GM19023 (cell line): ENCODE measurements around the gene ALKBH4.
"Not testable (repeated sequence)": the region's sequence is repeated elsewhere in the genome, so short reads cannot be mapped to it uniquely, and the experiment has no call there.

Experiments
- ATAC-seq: cut with Tn5 transposase; IDR thresholded peaks from one replicate; pipeline ENCODE4 v1.9.1; 2021; ENCODE audit warnings: mild to moderate bottlenecking, moderate library complexity; ENCODE audit not compliant: unreplicated experiment

The ALKBH4 gene

DNA sequence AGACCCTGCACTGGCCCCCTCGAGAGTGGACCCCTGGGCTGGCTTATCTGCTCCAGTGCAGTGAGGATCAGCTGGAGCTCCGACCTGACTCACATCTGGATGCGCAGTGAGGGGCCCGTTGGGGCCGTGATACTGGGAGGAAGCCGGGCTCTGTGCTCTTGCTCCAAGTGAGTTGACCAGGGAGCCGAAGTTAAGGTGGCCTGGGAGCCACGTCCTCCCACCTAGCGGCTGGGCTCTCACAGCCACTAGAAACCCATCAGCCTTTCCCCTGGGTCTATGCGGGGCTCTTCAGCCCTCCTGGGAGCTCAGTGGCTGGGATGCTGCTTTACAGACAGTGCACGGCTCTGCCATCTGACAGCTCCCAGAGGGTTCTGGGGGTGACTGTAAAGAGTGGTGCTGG, 9.1 kb downstream of the ALKBH4 start:
- no peak for ATAC-seq

DNA sequence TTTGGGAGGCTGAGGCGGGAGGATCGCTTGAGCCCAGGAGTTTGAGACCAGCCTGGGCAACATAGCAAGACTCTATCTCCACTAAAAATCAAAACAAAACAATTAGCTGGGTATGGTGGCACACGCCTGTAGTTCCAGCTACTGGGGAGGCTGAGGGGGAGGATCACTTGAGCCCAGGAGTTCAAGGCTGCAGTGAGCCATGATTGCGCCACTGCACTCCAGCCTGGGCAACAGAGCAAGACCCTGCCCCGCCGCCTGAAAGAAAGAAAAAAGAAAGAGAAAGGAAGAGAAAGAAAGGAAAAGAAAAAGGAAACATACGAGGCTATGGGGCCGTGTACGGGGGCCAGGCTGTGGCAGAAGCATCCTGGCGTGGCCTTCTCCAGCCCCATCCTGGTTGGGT, 9.7 kb downstream of the ALKBH4 start:
- ATAC-seq = not testable (repeated sequence)

DNA sequence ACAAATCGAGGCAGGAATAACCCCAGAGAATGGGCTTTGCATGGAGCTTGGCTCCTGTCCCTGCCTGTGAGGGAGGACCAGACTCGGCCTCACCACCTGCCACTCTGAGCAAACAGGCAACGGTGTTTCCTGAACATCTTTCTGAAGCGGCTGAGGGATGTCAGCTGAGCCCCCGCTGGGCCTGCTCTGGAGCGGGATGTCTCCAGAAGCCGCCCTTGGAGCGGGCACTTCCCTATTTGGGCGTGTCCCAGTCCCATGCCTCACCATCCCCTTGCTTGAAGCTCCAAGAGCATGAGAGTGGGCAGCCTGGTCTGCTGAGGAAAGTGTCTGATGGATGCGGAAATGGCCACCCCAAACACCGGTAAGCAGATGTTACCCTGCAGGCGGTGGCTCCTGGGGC, 10.2 kb downstream of the ALKBH4 start:
- no peak for ATAC-seq

DNA sequence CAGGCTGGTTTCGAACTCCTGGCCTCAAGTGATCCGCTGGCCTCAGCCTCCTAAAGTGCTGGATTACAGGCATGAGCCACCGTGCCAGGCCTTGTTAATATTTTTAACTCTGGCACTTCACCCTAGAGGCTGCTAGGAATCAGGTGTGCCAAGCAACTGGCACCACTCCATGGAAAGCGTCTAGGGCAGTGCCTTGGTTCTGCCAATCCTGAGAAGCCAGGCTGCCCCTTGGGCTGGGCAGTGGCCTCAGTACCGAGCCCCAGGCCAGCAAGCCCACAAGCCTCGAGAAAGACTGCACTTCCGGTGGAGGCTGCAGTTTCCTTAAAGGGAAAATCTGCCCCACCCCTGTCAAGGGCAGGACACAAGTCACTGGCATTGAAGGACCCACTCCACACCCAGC, 11.3 kb downstream of the ALKBH4 start:
- ATAC-seq = no peak

DNA sequence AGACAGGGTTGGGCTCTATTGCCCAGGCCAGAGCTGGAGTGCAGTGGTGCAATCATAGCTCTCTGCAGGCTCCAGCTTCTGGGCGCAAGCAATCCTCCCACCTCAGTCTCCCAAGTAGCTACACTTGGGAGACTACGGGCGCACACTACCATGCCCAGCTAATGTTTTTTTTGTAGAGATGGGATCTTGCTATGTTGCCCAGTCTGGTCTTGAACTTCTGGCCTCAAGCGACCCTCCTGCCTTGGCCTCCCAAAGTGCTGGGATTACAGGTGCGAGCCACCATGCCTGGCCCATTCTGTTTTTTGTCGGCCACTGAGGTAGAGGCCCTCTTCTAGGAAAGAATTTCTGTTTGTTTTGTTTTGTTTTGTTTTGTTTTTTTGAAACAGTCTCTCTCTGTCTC, 12.2 kb downstream of the ALKBH4 start:
- ATAC-seq = no peak

DNA sequence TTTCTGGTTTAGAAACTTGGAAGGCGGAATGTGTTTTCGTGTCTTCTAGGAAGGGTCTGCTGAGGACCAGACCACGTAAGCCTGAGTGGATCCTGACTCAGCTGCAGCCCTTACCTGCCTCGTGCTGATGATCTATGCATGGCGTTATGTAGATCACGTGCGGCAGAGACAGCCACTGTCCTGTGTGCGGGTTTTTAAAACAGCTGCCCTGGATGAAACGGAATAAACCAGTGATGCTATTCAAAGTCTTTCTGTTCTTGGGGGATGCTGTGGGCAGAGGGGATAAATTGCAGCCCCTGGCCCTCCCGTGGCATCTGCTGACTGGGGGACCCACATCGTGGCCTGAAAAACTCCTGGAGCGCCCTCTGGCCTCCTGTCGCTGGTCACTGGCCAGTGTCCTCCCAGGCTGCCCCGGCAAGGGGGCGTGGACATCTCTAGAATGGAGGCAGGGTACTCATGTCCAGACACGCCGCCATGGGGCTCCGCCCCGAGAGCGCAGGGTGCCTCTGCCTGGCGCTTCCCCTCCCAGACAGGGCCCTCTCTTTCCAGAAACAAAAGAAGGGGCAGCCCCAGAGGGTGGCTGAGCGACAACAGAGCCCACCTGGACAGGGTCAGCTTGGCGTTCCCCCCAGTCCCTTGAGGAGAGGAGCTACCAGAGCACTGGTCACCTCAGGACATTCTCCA, 13.2 kb downstream of the ALKBH4 start:
- ATAC-seq = no peak

DNA sequence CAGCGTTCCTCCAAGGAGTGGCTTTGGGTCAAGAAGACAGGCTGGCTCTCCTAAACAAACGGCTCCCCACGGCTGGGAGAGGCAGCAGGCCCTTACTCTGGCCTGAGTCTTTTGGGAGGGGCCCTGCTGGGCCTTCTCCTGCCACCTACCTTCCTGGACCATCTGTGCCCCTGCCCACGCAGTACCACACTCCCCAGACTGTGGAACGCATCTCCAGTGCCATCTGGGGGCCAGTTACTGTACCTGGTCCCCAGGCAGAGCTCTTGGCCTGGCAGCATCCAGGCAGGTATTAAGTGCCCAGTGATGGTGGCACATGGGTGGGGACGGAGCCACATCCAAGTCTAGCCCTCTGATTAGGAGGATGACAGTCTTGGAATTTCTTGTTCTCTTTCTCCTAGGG, 14.4 kb downstream of the ALKBH4 start:
- no peak for ATAC-seq

DNA sequence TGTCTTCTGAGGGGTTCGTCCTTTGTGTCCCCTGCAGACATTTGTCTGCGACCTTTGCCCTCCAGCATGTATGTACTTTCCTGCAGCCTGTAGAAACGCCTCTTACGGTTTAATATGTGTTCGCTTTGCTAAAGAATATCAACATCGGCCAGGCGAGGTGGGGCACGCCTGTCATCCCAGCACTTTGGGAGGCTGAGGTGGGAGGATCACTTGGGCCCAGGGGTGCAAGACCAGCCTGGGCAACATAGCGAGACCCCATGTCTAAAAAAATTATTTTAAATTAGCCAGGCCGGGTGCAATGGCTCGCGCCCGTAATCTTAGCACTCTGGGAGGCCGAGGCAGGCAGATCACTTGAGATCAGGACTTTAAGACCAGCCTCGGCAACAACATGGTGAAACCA, 15.5 kb downstream of the ALKBH4 start:
- no peak for ATAC-seq

DNA sequence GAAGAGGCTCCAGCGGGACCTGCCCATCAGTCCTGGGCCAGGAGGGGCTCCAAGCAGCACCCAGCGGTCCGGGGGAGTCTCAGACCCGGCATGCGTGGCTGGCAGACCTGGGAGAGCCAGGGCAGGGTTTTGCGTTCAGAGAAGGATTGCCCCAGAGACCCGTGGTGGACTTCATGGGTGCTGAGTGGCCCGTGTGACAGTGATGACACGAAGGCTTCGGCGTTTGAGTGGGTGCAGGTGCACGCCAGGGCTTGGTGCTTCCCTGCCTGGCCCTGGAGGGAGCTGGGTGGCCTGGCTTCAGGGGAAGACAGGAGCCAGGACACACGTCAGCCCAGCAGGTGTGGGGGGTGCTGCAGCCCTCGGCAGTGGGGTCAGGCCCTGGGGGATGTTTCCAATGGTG, 17.4 kb downstream of the ALKBH4 start:
- no peak for ATAC-seq

DNA sequence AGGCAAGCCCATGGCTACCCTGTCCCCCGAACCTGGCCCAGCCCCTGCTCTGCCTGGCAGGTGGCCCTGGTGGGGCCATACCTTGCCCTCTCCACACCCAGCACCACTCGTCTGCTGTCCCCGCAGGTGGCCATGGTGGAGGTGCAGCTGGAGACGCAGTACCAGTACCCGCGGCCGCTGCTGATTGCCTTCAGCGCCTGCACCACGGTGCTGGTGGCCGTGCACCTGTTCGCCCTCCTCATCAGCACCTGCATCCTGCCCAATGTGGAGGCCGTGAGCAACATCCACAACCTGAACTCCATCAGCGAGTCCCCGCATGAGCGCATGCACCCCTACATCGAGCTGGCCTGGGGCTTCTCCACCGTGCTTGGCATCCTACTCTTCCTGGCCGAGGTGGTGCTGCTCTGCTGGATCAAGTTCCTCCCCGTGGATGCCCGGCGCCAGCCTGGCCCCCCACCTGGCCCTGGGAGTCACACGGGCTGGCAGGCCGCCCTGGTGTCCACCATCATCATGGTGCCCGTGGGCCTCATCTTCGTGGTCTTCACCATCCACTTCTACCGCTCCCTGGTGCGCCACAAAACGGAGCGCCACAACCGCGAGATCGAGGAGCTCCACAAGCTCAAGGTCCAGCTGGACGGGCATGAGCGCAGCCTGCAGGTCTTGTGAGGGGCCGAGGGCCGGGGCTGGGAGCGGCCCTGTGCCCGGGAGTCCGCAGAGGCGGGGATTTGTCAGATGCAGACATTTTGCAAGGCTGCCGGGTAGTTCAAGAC, 18.1 kb downstream of the ALKBH4 start:
- no peak for ATAC-seq

DNA sequence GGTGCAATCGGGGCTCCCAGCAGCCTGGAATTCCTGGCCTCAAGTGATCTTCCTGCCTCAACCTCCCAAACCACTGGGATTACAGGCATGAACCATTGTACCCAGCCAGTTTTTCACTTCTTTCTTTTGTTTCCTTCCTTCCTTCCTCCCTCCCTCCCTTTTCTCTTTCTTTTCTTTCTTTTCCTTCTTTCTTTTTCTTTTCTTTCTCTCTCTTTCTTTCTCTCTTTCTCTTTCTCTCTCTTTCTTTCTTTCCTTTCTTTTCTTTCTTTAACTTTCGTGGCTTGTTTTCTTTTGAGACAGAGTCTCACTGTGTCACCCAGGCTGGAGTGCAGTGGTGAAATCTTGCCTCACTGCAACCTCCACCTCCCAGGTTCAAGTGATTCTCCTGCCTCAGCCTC, 19.0 kb downstream of the ALKBH4 start:
- ATAC-seq = no peak

DNA sequence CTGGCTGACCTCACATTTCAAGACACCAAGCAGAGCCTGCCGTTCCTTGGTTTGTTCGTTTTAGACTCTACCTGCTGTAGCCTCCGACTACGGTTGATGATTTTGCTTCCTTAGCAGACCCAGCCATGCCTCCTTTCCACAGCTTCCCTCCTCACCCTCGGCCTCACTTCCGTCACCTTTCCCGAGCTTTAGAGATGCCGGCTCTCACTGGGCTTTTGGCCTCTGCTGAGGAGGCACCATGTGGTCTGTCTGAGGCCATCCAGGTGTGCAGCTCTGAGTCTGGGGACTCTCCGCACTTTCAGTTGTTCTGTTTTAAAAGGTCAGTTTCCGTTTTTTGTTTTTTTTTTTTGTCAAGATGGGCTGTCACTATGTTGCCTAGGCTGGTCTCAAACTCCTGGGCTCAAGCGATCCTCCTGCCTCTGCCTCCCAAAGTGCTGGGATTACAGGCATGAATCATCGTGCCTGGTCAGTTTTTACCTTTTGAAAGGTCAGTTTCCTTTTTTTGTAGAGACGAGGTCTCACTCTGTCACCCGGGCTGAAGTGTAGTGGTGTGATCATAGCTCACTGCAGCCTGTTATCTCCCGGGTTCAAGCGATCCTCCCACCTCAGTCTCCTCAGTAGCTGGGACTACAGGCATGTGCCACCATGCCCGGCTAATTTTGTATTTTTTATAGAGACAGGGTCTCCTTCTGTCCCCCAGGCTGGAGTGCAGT, 19.5 kb downstream of the ALKBH4 start:
- ATAC-seq = peak; percentile 41

DNA sequence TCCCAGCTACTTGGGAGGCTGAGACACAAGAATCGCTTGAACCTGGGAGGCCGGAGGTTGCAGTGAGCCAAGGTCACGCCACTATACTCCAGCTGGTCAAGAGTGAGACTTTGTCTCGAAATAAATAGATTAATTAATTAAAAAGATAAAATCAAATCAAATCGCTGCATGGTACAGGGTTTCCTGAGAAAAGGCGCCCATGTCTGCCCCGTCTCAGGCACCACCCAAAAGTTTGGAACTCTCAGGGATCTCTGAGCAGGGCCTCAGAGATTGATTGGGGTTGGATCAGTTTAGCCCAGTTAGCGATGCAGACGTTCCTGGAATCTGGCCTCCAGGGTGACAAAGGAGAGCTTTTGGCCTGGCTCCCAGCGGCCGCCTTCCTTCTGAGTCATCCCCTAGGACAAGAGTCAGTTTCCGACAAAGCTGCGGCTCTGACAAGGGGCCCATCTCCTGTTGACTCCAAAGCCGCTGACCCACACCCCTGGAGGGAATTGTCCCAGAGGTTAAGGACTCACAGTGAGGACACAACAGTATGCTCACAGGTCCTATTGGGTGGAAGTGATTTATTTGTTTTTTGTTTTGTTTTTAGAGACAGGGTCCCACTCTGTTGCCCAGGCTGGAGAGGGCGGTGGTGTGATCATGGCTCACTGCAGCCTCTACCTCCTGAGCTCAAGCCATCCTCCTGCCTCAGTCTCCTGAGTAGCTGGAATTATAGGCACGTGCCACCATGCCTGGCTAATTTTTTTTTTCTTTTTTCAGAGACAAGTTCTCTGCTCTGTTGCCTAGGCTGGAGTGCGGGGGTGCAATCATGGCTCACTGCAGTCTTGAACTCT, 24.5 kb downstream of the ALKBH4 start:
- ATAC-seq = no peak

DNA sequence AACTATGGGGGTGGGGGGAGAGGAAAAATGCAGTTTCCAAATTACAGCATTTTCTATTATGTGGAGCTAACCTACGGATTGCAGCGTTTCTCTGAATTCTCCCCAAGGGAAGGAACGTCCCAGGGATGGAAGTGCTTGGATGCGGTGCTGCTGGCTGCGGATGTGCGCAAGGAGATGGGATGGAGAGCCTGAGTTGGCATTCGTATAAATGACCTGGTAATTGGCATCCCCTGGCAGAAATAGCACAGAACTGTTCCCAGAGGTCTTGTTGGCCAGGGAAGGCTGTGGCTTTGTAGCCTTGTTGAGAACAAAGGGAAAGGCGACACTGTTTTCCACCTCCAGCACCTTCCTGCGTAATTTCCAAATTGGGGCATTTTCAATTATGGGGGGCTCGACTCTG, 28.5 kb downstream of the ALKBH4 start:
- ATAC-seq = no peak

DNA sequence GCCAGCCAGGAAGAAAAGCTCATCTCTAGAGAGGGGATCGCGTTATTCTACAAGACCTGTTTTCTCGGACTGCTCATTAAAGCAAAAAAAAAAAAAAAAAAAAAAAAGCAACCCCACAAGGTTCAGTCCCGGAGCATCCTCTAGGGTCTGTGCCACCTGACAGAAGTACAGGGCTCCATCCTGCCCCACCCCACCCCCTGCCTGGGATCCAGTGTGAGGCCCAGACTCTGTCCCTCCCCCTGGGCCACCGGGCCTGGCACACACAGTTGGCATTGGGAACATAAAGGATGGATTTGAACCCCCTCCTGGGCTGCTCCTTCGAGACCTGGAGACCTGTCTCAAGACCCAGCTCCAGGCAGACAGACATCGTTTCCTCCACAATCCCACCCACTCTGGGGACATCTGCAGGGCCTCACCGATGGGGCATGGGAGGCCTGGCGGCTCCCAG, 30.6 kb downstream of the ALKBH4 start:
- ATAC-seq = no peak

DNA sequence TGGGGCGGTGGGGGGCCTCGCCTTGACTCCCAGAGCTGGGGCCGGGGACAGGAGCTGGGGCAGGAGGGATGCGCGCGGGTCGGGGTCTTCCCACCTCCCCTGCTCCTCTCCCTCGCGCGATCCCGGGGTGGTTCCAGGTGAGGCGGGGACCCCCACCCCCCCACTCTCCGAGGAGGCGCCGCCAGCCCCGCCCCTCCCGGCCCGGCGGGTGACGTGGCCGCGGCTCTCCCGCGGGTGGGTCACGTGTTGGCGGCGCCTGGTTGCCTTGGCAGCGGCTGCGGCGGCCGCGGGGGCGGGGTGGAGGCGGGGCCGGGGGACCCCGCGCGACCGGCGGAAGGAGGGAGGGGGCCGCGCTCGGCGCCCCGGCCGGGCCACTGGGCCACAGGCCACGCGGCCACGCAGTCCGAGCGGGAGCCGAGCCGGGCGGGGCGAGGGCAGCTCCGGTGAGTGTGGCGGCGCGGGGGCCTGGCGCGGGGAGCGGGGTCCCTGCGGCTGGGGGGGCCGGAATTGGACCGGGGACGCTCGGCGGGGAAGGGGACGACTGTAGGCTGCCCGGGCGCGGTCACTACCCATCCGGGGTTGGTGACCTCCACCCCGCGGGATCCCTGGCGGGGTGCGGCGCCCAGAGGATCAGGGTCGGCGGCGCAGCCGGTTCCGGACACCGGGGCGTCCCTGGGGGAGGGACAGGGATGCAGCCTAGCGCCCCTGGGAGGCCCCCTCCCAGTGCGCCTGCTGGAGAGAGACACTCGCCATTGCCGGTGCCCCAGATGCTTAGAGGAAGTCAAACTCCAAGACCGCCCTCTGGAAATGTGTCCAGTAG, 31.2 kb downstream of the ALKBH4 start, which contains the start of gene ORAI2:
Gene ORAI2, plus strand, starts transcription at position 357 of the 820 bp plus-strand sequence. CDS start 5,382 bp downstream, outside the sequence.
- ATAC-seq = peak; percentile 67

DNA sequence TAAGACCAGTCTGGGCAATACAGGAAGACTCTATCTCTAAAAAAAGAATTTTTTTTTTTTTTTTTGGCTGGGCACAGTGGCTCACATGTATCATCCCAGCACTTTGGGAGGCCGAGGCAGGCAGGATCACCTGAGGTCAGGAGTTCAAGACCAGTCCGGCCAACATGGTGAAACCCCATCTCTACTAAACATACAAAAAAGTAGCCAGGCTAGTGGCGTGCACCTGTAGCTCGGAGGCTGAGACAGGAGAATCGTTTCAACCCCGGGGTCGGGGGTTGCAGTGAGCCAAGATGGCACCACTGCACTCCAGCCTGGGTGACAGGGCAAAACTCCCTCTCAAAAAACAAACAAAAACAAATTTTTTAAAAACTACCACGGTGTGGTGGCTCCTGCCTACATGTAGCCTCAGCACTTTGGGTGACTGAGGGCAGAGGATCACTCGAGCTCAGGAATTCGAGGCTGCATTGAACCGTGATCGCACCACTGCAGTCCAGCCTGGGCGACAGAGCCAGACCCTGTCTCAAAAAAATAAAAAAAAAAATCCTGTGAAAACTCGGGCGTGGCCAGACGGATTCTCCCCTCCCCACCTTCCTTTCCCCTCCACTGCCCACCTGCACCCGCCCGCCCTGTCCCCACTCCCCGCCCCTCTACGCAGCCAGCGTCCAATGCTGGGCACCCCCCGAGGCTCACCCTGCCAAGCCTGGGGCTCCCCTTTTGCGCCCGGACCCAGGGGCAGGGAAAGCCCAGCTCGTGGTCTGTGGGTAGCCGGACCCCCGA, 32.0 kb downstream of the ALKBH4 start:
- ATAC-seq = peak; percentile 34

DNA sequence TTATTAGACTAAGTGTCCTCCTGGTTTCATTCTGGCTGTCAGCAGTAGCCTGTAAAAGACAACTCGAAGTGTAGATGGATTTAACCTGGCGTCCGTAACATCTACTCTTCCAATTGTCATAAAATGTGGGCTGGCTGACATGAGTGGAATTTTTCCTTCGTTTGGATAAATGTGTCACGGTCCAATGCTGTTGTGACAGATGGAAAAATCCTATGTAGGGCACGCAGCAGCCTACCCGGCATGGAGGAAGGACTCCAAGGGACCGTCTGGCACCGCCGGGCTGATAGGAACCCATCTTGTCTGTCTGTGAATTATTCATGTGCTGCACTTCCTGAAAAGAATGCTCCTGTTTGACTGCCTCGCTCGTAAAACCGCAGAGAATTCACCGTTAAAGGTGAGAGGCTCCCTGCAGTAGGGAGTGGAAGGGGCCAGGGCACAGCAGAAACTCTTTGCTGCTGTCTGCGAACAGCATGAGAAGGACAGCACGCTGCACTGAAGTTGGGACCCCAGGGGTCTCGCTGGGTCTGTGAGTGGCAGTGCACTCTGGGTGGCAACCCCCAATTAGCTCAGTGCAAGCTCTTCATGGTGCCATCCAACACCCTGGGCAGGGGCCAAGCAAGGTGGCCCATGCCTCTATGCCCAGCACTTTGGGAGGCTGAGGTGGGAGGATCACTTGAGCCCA, 32.9 kb downstream of the ALKBH4 start:
- no peak for ATAC-seq
